ENCODE measurements around the gene SPRED3.
"Not testable (repeated sequence)": the region's sequence is repeated elsewhere in the genome, so short reads cannot be mapped to it uniquely, and the experiment has no call there.

Gene SPRED3

GRCh38 chr19:38388349-38389100 lies at the start of gene SPRED3:
Gene SPRED3 (plus strand): TSS chr19:38388697. CDS start chr19:38390303, 1,606 bp downstream.
- DNase-seq, result no peak

GRCh38 chr19:38339011-38339410 lies 49.5 kb upstream of the SPRED3 start:
- not testable (repeated sequence) for DNase-seq

- no peak for DNase-seq
These were observed 47.6 kb upstream of the SPRED3 start for GRCh38 chr19:38340927-38341326.

- no peak for DNase-seq
These were observed 41.7 kb upstream of the SPRED3 start for GRCh38 chr19:38346837-38347236.

GRCh38 chr19:38350883-38351282 lies 37.6 kb upstream of the SPRED3 start:
- no peak for DNase-seq

- no peak for DNase-seq
These were observed 36.6 kb upstream of the SPRED3 start for GRCh38 chr19:38351865-38352395.

GRCh38 chr19:38352611-38353010 lies 35.9 kb upstream of the SPRED3 start:
- DNase-seq, result peak; percentile 71

GRCh38 chr19:38355728-38356725 lies 32.5 kb upstream of the SPRED3 start:
- no peak for DNase-seq

- DNase-seq, result no peak
These were observed 30.4 kb upstream of the SPRED3 start for GRCh38 chr19:38358071-38358470.

GRCh38 chr19:38359242-38360021 lies 29.1 kb upstream of the SPRED3 start:
- no peak for DNase-seq

GRCh38 chr19:38360351-38360750 lies 28.1 kb upstream of the SPRED3 start:
- no peak for DNase-seq

GRCh38 chr19:38360839-38361631 lies 27.5 kb upstream of the SPRED3 start:
- DNase-seq, result no peak

- DNase-seq, result peak; percentile 70
These were observed 26.8 kb upstream of the SPRED3 start for GRCh38 chr19:38361633-38362075.

- peak; percentile 37 for DNase-seq
These were observed 26.2 kb upstream of the SPRED3 start for GRCh38 chr19:38362076-38362945.

GRCh38 chr19:38362946-38363688 lies 25.4 kb upstream of the SPRED3 start:
- not testable (repeated sequence) for DNase-seq

- DNase-seq, result no peak
These were observed 21.5 kb upstream of the SPRED3 start for GRCh38 chr19:38367041-38367440.

- no peak for DNase-seq
These were observed 18.9 kb upstream of the SPRED3 start for GRCh38 chr19:38369584-38369983.

- no peak for DNase-seq
These were observed 18.2 kb upstream of the SPRED3 start for GRCh38 chr19:38370299-38370698.

- DNase-seq, result no peak
These were observed 17.4 kb upstream of the SPRED3 start for GRCh38 chr19:38371081-38371480.

- DNase-seq, result no peak
These were observed 14.6 kb upstream of the SPRED3 start for GRCh38 chr19:38373907-38374331.
